KBM-7 (cell line): ENCODE data around the gene OTUB2.

Source experiments
- DNase-seq: peaks from one replicate; pipeline ENCODE4 v3.0.0-alpha.2; 2015
- in situ Hi-C: fragments of 300-500 bp; cut with MboI; formaldehyde crosslinking; loops from 2 replicates; pipeline ENCODE4 v1.14.3; 2020; ENCODE audit warnings: low sequenced_read_pairs, low pct_unique_long_range_greater_than_20kb, mixed read lengths

The OTUB2 gene

DNA sequence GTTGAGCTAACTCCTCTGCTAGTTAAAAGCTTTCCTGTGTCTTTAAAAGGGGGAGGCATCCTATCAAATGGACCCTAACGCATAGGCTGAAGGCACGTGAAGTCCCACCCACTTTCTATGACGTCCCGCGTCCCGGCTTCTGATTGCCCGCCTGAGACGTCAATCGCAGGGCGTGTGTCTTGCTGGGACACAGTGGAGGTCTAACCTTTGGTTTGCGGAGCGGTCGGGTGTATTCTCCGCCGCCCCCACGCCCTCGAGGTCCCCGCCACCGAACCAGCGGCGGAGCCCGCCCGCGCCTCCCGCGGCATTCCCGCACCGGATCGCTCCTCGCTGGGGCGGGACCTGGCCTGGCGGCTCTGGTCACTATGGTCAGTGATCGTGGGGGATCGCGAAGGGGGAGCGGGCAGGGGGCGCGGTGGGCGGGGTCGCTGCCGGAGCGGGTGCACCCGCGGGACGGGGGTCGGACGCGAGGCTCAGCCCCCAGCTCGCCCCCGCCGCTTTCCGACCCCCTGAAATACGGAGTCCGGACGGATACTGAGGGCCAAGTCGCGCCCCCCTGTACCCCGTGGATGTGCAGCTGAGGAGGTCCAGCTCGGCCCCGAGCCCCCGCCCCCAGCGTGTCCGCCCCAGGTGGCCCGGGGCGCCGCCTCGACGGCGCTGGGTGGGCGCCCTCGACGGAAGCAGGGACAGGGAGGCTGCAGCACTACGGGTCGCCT is at the start of gene OTUB2:
TSS of gene OTUB2 (plus strand) at position 168 of the 716 bp plus-strand sequence. CDS start at position 366, 198 bp downstream.
- DNase-seq = peak; percentile 99
- in situ Hi-C loops = no loop called here

DNA sequence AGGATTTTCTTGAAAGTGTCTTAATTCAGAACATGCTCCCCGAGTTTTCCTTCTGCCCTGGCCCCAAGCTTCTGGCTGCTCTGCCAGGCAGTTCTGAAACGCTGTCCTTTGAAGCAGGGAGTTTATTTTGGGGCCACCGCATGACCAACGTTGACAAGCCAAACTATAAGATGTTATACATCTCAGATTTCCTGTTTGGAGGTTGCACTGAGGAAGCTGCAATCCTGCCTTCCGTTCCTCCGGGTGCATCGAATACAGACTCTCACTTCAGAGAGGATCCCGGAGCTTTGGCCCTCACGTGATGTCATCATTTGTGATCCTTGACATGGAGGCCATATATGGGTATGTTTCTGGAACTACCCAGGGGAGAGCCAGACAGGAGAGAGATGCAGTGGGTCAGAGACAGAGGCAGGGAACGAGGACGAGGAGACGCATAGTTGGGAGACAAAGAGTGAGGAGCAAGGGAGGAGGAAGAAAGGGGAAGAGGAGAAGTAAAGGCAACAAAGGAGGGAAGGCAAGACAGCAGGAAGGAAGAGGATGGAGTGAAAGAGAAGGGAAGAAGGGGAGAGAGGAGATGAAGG is 49.6 kb upstream of the OTUB2 start, which contains the start of gene ASB2:
TSS of gene ASB2 (minus strand) at position 94 of the 581 bp plus-strand sequence. CDS start 12,031 bp downstream, outside the sequence.
- DNase-seq = no peak
- in situ Hi-C loops = no loop called here

DNA sequence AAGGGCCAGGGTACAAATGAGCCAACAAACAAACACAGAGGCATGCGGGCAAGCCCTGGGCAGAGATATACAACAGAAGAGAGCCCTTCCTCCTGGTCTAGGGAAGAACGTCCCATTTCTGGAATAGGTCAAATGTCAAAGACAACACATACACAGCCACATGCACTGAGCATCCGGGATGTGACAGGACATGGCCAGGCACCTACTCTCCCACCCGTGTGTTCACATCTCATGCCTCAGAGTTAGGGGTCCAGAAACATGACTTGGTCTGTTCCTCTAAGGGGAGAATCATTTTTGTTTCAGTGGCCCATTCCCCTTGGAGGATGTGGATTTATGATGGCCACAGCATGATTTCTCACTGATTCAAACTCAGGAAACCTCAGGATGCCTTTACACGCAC is 49.0 kb upstream of the OTUB2 start:
- in situ Hi-C loops = no loop called here
- no peak for DNase-seq

DNA sequence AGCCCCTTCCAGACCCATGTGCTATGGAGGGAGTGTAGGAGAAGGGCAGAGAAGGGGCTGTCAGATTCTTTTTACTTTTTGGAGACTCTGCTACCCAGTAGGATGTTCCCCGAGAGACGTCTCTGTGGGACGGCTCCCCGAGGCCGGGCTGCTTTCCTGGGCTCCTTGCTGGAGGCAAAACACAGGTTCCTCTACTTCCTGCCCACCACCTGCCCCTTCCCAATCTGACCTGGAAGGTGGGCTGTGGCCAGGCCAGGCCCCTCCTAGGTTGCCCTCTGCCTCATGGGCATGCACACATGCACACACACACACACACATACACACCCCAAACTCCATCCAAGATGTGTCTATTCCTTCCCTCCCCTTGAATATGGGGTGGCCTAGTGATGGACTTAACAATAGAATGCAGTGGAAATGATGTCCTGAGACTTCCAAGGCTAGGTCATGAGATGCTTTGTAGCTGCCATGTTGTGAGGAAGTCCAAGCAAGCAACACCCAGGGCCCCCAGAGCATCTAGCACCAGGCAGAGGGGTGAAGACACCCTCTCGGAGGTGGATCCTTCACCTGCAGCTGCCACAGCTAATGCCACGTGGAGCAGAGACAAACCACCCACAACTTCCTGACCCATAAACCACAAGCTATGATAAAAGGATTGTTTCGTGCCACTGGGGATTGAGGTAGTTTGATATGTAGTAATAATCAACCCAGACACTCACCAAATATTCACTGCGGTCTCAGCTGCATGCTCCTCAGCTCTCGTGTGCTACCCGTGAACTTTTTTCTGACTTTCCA is 48.2 kb upstream of the OTUB2 start:
- peak; percentile 50 for DNase-seq
- in situ Hi-C loops = no loop called here

DNA sequence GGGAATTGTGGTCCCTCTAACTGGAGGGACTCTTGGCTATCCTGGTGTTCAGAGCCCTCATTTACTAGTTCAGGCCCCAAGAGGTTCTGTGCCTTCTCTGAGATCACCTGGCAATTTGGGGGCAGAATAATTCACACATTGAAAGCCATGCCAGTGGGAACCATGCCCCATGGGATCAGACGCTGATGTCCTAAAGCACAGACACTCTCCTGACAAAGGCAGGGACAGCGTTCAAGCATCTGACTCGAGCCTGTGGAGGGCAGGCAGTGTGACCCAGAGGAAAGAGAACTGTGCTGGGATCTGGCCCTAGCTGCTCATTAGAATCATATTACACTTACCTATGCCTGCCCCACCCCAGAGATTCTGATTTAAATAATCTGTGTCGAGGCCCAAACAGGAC is 47.4 kb upstream of the OTUB2 start:
- in situ Hi-C loops = no loop called here
- no peak for DNase-seq

DNA sequence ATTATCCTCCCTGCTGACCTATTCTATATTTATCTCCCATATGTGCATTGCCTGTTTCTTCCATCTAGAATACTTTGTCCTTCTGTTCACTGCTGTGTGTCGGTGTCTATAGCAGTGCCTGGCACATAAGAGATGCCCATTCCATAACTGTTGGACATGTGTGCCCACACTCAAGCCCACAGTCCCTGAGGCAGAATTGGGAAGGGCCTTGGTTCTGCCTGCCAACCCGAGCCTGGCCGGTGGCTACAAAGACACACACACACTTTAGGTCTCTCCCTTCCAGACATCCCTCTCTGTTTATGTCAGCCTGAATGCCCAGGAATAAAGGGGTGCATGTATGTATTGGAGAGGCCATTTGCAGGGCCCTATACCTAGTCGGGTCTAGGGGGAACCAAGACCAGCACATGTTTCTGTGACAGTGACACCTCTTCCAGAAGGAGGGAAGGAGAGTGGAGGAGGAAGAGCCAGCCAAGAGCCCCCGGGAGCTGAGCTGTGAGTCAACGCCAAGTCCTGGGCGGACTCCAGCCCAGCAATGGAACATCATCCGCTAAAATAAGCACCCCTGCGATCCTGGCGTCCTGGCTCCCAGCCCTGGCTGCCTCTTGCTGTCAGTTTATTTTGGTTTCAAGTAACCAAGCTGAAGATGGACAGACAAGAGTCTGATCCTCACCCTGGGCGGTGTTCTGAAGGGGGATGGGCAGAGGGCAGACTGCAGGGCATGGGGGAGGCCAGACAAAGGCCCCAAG is 45.5 kb upstream of the OTUB2 start:
- in situ Hi-C loops = no loop called here
- no peak for DNase-seq

- in situ Hi-C loops = no loop called here
- DNase-seq = no peak
These were observed 44.6 kb upstream of the OTUB2 start for GRCh38 chr14:93981316-93982229.

DNA sequence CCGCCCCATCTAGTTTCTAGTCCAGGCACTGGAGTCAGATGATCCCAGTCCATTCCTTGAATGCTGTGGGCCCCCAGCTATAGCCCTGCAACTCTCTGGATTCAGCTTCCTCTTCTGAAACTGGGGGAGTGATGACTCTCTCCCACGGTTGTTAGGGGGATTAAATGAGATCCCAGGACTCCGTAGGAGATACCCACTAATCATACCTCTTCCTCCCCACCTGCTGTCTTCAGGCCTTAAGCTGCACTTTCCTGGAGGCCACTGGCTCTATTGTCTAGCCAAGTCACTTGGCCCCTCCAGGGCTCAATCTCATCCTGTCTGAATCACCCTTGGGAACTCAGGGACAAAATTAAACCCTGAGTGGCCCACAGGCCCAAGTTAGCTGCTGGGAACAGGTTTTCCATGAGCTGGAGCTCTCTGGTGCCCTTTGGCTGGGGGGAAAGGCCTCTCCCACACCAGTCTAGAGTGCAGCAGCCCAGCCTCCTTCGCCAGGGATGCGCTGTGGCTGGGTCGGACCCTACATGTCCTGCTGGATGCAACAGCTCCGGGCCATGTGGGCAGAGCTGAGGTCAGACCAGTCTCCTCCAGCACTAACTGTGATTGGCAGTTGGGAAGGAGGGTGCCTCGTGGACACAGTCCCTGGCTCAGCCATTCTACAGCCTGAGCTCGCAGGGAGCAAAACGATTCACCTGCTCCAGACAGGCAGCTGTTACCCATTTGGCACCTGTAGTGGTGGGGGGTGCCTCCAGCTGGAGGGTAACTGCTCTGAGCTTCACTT is 43.7 kb upstream of the OTUB2 start:
- DNase-seq = no peak
- in situ Hi-C loops = no loop called here

- no peak for DNase-seq
- in situ Hi-C loops = no loop called here
These were observed 42.1 kb upstream of the OTUB2 start for GRCh38 chr14:93984070-93984469.

DNA sequence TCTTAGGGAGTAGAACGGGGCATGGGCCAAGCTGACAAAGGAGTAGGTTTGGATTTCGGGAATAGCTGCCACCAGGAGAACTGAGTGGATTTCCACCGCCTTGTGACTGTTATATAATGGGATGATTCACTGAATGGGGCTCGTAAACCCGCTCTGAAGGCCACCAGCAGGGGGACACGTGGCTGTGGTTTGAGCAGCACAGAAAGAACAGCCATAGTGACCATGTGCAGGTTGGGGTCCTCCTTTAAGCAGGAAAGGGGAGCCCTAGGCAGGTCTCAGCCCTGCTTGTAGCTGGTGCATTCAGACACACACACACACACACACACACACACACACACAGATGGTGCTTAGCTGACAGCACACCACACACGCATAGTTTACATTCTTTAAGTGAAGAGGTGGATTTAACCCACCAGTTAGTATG is 41.1 kb upstream of the OTUB2 start:
- in situ Hi-C loops = no loop called here
- no peak for DNase-seq

- in situ Hi-C loops = no loop called here
- no peak for DNase-seq
These were observed 39.2 kb upstream of the OTUB2 start for GRCh38 chr14:93986955-93987354.

GRCh38 chr14:93987376-93987775 is 38.8 kb upstream of the OTUB2 start:
- DNase-seq = no peak
- in situ Hi-C loops = no loop called here

DNA sequence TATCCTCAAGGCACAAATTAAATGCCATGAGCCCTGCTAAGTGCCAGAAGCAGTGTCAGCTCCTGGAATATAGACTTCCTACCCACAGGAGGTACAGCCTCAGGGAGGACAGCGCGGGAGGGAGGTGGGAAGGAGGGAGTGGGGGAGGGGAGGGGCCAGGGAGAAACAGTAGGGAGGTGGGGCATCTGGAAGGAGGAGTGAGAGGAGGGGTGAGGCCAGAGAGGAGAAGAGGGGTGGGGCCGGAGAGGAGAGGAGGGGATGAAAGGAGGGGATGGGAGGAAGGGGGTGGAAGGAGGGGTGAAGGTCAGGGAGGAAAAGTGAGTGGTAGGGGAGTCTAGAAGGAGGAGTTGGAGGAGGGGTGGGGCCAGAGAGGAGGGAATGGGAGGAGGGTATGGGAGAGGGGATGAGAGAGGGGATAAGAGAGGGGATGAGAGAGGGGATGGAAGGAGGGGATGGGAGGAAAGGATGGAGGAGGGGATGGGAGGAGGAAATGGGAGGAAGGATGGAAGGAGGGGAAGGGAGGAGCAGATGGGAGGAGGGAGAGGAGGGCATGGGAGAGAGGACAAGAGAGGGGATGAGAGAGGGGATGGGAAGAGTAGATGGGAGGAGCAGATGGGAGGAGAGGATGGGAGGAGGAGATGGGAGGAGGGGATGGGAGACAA is 38.2 kb upstream of the OTUB2 start:
- DNase-seq = no peak
- in situ Hi-C loops = no loop called here

DNA sequence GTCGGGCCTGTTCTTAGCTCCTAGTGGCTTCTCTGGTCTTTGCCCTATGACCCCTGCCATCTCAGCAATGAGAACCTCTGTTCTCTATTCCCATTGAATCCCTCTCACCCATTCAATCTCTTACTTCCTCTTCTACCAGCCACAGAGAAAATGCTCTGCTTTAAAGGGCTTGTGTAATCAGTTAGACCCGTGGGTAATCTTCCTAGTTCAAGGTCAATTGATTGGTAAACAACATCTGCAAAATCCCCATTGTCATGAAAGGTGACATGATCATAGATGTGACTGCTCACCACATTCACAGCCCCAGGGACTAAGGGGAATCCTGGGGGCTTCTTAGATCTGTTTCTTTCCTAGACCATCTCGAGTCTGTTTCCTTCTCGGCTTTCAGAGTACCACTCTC is 36.2 kb upstream of the OTUB2 start:
- in situ Hi-C loops = loop anchor here (10.0 kb wide), 1 partner anchor 55 kb away; no protein-coding TSS in a partner anchor
- no peak for DNase-seq

GRCh38 chr14:93991212-93991611 is 34.9 kb upstream of the OTUB2 start:
- no peak for DNase-seq
- in situ Hi-C loops = loop anchor here (10.0 kb wide), 1 partner anchor 56 kb away; no protein-coding TSS in a partner anchor

- in situ Hi-C loops = loop anchor here (10.0 kb wide), 1 partner anchor 57 kb away; no protein-coding TSS in a partner anchor
- no peak for DNase-seq
These were observed 34.5 kb upstream of the OTUB2 start for GRCh38 chr14:93991649-93992048.

- DNase-seq = no peak
- in situ Hi-C loops = loop anchor here (10.0 kb wide), 1 partner anchor 59 kb away; no protein-coding TSS in a partner anchor
These were observed 32.8 kb upstream of the OTUB2 start for GRCh38 chr14:93993382-93993781.
